Heart left ventricle (tissue), 16 donors: Measurements from ENCODE around the gene DHCR24. TPM values are rescaled to one million over a fixed set of nuclear protein-coding genes. Genes with fewer than 3 reads are reported as not detected.

Source experiments
- ATAC-seq, 4 donors: fragments of 200-7000 bp; cut with Tn5 transposase; one replicate each; pipeline ENCODE4 v1.9.1; 2020 to 2022; ENCODE audit warnings: moderate library complexity in 4 of 4, mild to moderate bottlenecking in 3 of 4, moderate number of reproducible peaks in 1 of 4
- DNase-seq, 5 donors: peaks; one replicate each; pipeline ENCODE4 v3.0.0-alpha.2; 2020
- H3K27ac ChIP-seq, 12 donors: fragments of 200-600 bp; sonication (generic) in 4 of 12; one replicate each; pipeline versions ENCODE4 v1.5.0 to v1.8.0; 2016 to 2022; ENCODE audit warnings: mild to moderate bottlenecking in 2 of 12
- H3K27me3 ChIP-seq, 9 donors: fragments of 200-600 bp; sonication (generic) in 2 of 9; one replicate each; pipeline versions ENCODE4 v1.5.1 to v1.8.0; 2016 to 2022; ENCODE audit warnings: mild to moderate bottlenecking in 3 of 9
- H3K36me3 ChIP-seq, 9 donors: fragments of 200-600 bp; sonication (generic) in 2 of 9; one replicate each; pipeline versions ENCODE4 v1.5.0 to v1.8.0; 2018 to 2022; ENCODE audit warnings: mild to moderate bottlenecking in 2 of 9
- H3K4me1 ChIP-seq, 12 donors: fragments of 200-600 bp; sonication (generic) in 4 of 12; one replicate each; pipeline versions ENCODE4 v1.5.0 to v1.8.0; 2016 to 2022; ENCODE audit warnings: mild to moderate bottlenecking in 3 of 12
- H3K4me3 ChIP-seq, 12 donors: fragments of 200-600 bp; sonication (generic) in 4 of 12; one replicate each; pipeline versions ENCODE4 v1.5.0 to v1.8.0; 2017 to 2022; ENCODE audit warnings: mild to moderate bottlenecking in 9 of 12, moderate library complexity in 4 of 12
- H3K9me3 ChIP-seq, 12 donors: fragments of 200-600 bp; sonication (generic) in 4 of 12; one replicate each; pipeline versions ENCODE4 v1.5.0 to v1.8.0; 2016 to 2022; ENCODE audit warnings: mild to moderate bottlenecking in 1 of 12
- POLR2A ChIP-seq, 2 donors: fragments of 450-650 bp; IDR thresholded peaks; one replicate each; pipeline ENCODE4 v1.6.1; 2017; ENCODE audit warnings: antibody characterized with exemption in 2 of 2, mild to moderate bottlenecking in 2 of 2, moderate library complexity in 2 of 2
- WGBS, 4 donors: extraction: QIAGEN DNeasy Blood & Tissue Kit in 2 of 4; methylation state at CpG; one replicate each; pipeline versions ENCODE4 v1.1.5 to v1.1.7; 2013 to 2018; 5-methylcytosine and 5-hydroxymethylcytosine counted together
- intact Hi-C, 10 donors: fragments of 100-400 bp; cut with DNase I; formaldehyde crosslinking; loops; one replicate each; pipeline versions ENCODE4 v1.11.1 to v1.14.2; 2022
- polyA plus RNA-seq, 2 donors: library from polyadenylated mRNA; stranded (reverse); fragments of 200-250 nt; gene quantifications; one replicate each; pipeline ENCODE4 v1.2.3, GENCODE V29; 2013
- total RNA-seq, 9 donors: library from RNA; depleted of rRNA in 2 of 9; stranded (reverse); fragments of >200 nt in 2 of 9; fragmentation: NEBNext Ultra II Directional in 3 of 9; extraction: Animal tissue kit (Norgen Biotek cat#: 25700) in 3 of 9; gene quantifications; one replicate each; pipeline versions ENCODE4 v1.1.0 to v1.2.4, GENCODE V29; 2016 to 2023
- TF ChIP-seq, protein P1 (sequence below), 12 donors: fragments of 200-600 bp; sonication (generic) in 4 of 12; IDR thresholded peaks; one replicate each; pipeline versions ENCODE4 v1.5.0 to v1.8.0; 2018 to 2022; ENCODE audit warnings: antibody characterized with exemption in 12 of 12, mild to moderate bottlenecking in 5 of 12
- donor health status: ischemic (EF 13 %, LVEDD 7.1; RV severe dilation, severe dysfunction).
- donor health status: healthy with polysubstance abuse.
- donor health status: DM: no; HTN: yes; CAD: no.
- donor health status: DM: no; HTN: no; CAD: no.
- donor health status: ischemic (EF 25% LVEDD 6.9; RV normal size, moderate dysfunction).
- donor health status: ischemic (EF 25% LVEDD 5.7; RV mildly dilated, moderate dysfunction).
- donor health status: healthy.
- donor health status: DM: yes; HTN: yes; CAD: no.
- donor health status: ischemic (EF 35%, LVEDD 5.7; RV mildly dilated, moderate dysfunction).
- donor health status: nonischemic (EF 11% LVEDD 7.7; RV severe dilation, severe dysfunction).
- donor health status: DM: yes; HTN: yes; CAD: no.
- donor health status: PGD.
- donor health status: ischemic (EF 29% LVEDD 5.4; RV normal size, mild dysfunction).
- donor health status: nonischemic (EF 23%, LVEDD 6.1; RV moderate dilation, normal function).

DHCR24 gene
- total and polyA plus RNA-seq, 11 donors = 5.3 to 109 (median 25.4) TPM

DNA sequence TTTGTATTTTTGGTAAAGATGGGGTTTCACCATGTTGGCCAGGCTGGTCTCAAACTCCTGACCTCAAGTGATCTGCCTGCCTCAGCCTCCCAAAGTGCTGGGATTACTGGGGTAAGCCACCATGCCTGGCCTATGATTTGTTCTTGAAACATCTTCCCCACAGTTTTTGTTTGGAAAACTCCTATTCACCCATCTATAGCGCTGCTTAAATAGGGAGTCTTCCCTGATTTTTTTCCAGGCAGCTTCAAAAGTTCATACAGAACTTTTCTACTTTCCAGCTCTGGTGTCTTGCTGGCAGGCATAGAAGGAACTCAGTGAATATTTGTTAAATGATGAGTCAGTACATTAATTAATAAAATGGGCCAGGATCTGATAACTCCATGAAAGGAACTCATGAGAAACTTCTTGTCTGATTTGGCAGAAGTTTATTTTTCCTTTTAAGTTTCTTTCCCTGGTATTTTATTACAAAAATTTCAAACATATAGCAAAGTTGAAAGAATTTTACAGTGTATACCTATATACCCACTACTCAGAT is 52.9 kb downstream of the DHCR24 start:
- Histone ChIP-seq H3K36me3 (no peaks in the 10 kb centered on the region), H3K4me3 (no peak overlapping the region), H3K4me1 (no peaks in the 10 kb centered on the region), H3K9me3 (peaks cover 0 to 25% (median 13%) of the 10 kb centered on the region in 12 donors), H3K27ac (no peak overlapping the region), H3K27me3 (no peaks in the 10 kb centered on the region)
- 92 to 100% (median 98%) methylated on average over 1 of the region's 1 CpG for WGBS, 4 donors
- TF ChIP-seq, protein P1, sequence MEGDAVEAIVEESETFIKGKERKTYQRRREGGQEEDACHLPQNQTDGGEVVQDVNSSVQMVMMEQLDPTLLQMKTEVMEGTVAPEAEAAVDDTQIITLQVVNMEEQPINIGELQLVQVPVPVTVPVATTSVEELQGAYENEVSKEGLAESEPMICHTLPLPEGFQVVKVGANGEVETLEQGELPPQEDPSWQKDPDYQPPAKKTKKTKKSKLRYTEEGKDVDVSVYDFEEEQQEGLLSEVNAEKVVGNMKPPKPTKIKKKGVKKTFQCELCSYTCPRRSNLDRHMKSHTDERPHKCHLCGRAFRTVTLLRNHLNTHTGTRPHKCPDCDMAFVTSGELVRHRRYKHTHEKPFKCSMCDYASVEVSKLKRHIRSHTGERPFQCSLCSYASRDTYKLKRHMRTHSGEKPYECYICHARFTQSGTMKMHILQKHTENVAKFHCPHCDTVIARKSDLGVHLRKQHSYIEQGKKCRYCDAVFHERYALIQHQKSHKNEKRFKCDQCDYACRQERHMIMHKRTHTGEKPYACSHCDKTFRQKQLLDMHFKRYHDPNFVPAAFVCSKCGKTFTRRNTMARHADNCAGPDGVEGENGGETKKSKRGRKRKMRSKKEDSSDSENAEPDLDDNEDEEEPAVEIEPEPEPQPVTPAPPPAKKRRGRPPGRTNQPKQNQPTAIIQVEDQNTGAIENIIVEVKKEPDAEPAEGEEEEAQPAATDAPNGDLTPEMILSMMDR (IDR thresholded peaks at IDR 0.05) = no peak
- intact Hi-C loops = no loop called here
- ATAC-seq (no peak), DNase-seq (no peak)

DNA sequence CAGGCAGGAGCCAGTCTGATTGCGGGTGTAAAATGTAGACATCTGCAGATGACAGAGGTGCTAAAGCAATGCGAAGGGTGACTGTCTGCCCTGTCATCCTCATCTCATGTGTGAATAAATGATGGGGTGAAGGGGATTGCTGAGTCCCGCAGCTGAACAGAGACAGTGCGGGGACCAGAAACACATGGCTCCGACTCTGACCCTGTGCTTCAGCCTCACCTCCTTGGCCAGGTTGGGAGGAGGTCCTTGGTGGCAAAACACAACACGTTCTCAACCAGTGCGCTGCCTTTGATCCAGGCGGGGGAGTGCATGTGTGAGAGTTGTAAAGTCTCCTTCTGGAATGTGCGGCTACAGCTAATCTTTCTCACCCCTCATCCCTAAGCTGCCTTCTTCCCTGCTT is 53.9 kb downstream of the DHCR24 start:
- Histone ChIP-seq H3K27me3 (no peaks in the 10 kb centered on the region), H3K27ac (no peak overlapping the region), H3K4me1 (no peaks in the 10 kb centered on the region), H3K9me3 (peaks cover 0 to 35% (median 18%) of the 10 kb centered on the region in 12 donors), H3K36me3 (no peaks in the 10 kb centered on the region), H3K4me3 (no peak overlapping the region)
- no peak for ATAC-seq
- intact Hi-C loops = no loop called here
- TF ChIP-seq, protein P1 (IDR thresholded peaks at IDR 0.05) = no peak
- TF ChIP-seq POLR2A (IDR thresholded peaks at IDR 0.05) = no peak
- no peak for DNase-seq
- WGBS, 4 donors = 74 to 82% (median 80%) methylated on average over 6 to 9 of the region's 9 CpGs

- DNase-seq (no peak), ATAC-seq (no peak)
- Histone ChIP-seq H3K4me3 (no peak overlapping the region), H3K36me3 (no peaks in the 10 kb centered on the region), H3K27ac (no peak overlapping the region), H3K9me3 (peaks cover 0 to 72% (median 35%) of the 10 kb centered on the region in 12 donors), H3K27me3 (no peaks in the 10 kb centered on the region), H3K4me1 (no peaks in the 10 kb centered on the region)
- TF ChIP-seq POLR2A (IDR thresholded peaks at IDR 0.05) = no peak
- TF ChIP-seq, protein P1 (IDR thresholded peaks at IDR 0.05) = no peak
- intact Hi-C loops = no loop called here
- 89 to 94% (median 90%) methylated on average over 3 to 4 of the region's 4 CpGs for WGBS, 4 donors
Measured at GRCh38 chr1:54826226-54826816, 60.7 kb downstream of the DHCR24 start.

DNA sequence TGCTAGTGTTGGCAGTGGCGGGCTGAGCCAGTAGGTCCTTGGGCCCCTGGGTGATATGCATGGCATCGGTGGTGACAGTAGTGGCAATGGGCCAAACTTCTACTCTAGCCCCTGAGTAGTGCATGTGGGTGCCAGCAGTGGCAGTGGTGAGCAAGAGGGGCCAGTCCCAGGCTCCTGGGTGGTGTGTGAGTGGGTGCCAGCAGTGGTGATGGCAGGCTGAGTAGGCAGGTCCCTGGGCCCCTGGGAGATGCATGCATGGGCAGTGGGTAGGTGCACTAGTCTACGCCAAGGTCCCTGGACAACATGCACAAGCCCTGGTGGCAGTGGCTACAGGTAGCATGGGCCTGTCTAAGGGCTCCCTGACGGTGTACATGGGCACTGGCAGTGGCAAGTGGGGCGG is 61.3 kb downstream of the DHCR24 start:
- WGBS, 4 donors = 84 to 93% (median 90%) methylated on average over 3 to 5 of the region's 5 CpGs
- no peak for DNase-seq
- Histone ChIP-seq H3K27ac (no peak overlapping the region), H3K36me3 (no peaks in the 10 kb centered on the region), H3K4me3 (no peak overlapping the region), H3K4me1 (no peaks in the 10 kb centered on the region), H3K27me3 (no peaks in the 10 kb centered on the region), H3K9me3 (peaks cover 0 to 66% (median 30%) of the 10 kb centered on the region in 12 donors)
- no peak for ATAC-seq
- TF ChIP-seq POLR2A (IDR thresholded peaks at IDR 0.05) = no peak
- TF ChIP-seq, protein P1 (IDR thresholded peaks at IDR 0.05) = no peak
- intact Hi-C loops = no loop called here
